Ascending aorta (tissue), 2 donors: ENCODE measurements around the gene SCMH1. TPM values are rescaled to one million over a fixed set of nuclear protein-coding genes. Genes with fewer than 3 reads are reported as not detected.
A peak's percentile ranks its signal among the peaks of the same experiment; 100 is the strongest.

ENCODE experiments used
- DNase-seq, 2 donors: peaks; one replicate each; pipeline ENCODE4 v3.0.0-alpha.2; 2019; ENCODE audit warnings: low spot score in 2 of 2
- H3K27ac ChIP-seq, 2 donors: fragments of 200-600 bp; sonication (generic); one replicate each; pipeline ENCODE4 v1.5.1; 2016 to 2017; ENCODE audit warnings: mild to moderate bottlenecking in 1 of 2
- H3K27me3 ChIP-seq: fragments of 200-600 bp; sonication (generic); one replicate; pipeline ENCODE4 v1.5.1; 2017
- H3K36me3 ChIP-seq, 2 donors: fragments of 200-600 bp; sonication (generic); one replicate each; pipeline ENCODE4 v1.5.1; 2016
- H3K4me1 ChIP-seq, 2 donors: fragments of 200-600 bp; sonication (generic); one replicate each; pipeline ENCODE4 v1.5.1; 2016 to 2017; ENCODE audit warnings: mild to moderate bottlenecking in 1 of 2
- H3K4me3 ChIP-seq, 2 donors: fragments of 200-600 bp; sonication (generic); one replicate each; pipeline ENCODE4 v1.5.1; 2016 to 2017; ENCODE audit warnings: mild to moderate bottlenecking in 1 of 2
- H3K9me3 ChIP-seq, 2 donors: fragments of 200-600 bp; sonication (generic); one replicate each; pipeline ENCODE4 v1.5.1; 2016
- intact Hi-C: fragments of 100-400 bp; cut with DNase I; formaldehyde crosslinking; loops from one replicate; pipeline ENCODE4 v1.15.1; 2023
- total RNA-seq: library from RNA; depleted of rRNA; stranded (reverse); fragments of >200 nt; gene quantifications from one replicate; pipeline ENCODE4 v1.1.0, GENCODE V29; 2016
- TF ChIP-seq, protein P1 (sequence below), 3 experiments: fragments of 200-600 bp in 2 of 3; fragments of 450-650 bp in 1 of 3; sonication (generic) in 2 of 3; IDR thresholded peaks; one replicate each; pipeline ENCODE4 v1.5.1; 2016 to 2019; ENCODE audit warnings: antibody characterized with exemption in 3 of 3, mild to moderate bottlenecking in 1 of 3, moderate library complexity in 1 of 3

SCMH1 gene
- total RNA-seq, 1 donor from 2014 or later, result 55.9 TPM

DNA sequence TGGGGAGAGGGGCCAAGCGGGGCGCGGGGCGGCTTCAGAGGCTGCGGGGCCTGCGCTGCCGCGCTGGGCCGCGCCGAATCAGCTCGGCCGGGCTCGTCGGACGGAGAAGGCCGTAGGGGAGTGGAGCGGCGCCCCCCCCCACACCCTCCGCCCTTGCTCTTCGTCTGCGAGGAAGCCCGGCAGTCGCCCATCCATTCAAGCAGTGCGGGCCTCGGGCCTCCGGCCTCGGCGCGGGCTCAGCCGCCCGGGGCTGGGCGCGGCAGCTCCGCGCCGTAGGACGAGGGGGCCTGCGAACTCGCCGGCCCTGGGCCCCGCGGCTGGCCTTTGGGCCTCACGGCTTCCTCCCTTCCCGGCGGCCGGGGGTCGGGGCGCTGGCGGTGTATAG, 262.0 kb downstream of the SCMH1 start:
- TF ChIP-seq, protein P1, sequence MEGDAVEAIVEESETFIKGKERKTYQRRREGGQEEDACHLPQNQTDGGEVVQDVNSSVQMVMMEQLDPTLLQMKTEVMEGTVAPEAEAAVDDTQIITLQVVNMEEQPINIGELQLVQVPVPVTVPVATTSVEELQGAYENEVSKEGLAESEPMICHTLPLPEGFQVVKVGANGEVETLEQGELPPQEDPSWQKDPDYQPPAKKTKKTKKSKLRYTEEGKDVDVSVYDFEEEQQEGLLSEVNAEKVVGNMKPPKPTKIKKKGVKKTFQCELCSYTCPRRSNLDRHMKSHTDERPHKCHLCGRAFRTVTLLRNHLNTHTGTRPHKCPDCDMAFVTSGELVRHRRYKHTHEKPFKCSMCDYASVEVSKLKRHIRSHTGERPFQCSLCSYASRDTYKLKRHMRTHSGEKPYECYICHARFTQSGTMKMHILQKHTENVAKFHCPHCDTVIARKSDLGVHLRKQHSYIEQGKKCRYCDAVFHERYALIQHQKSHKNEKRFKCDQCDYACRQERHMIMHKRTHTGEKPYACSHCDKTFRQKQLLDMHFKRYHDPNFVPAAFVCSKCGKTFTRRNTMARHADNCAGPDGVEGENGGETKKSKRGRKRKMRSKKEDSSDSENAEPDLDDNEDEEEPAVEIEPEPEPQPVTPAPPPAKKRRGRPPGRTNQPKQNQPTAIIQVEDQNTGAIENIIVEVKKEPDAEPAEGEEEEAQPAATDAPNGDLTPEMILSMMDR (IDR thresholded peaks at IDR 0.05), result no peak
- Histone ChIP-seq H3K27ac (peak overlapping the region; percentile 96 to 98), H3K4me1 (peaks cover 7 to 36% of the 10 kb centered on the region in 2 donors), H3K9me3 (no peaks in the 10 kb centered on the region), H3K27me3 (no peaks in the 10 kb centered on the region), H3K36me3 (peaks cover 0 to 14% of the 10 kb centered on the region in 2 donors), H3K4me3 (peak overlapping the region; percentile 78 to 83)
- no peak for DNase-seq
- intact Hi-C loops, result loop anchor here (5.0 to 10.0 kb wide), 4 partner anchors 67 to 385 kb away; partner anchors contain the start of gene FOXO6

DNA sequence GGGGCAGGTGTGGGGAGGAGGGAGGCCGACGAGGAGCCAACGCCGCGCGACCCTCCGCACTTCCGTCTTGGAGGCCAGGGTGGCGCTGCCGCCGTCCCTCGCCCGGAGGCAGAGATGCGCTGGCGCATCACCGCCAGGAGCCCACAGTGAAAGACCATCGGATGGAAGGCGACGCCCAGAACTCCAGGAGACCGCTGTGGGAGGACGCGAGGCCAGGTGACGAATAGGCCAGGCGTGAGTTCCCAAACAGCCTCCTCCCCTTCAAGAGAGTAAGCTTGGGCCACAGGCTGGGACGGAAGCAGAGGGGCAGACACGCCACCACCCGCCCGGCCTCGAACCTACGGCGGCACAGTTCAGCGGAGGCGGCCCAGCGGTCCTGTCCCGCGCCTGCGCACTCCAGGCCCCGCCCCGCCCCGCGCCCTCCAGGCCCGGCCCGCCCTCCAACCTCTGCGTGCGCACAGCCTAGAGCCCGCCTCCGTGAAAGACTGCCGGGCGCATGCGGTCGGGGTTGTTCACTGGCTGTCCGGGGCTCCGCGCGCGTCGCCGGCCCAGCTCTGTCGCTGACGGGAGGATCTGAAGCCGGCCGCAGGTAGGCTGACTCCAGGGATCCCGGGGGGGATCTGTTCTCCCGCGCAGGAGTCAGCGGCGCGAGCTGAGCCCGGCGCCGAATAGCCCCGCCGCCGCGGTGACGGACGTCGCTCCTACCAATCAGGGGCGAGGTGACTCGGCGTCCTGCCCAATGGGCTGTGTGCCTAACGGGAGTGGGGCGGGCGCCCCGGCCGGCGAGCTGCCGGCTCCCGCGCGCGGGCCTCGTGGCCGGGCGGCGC, 262.7 kb downstream of the SCMH1 start, which contains the start of gene CTPS1:
CTPS1 (plus strand) TSS at position 456 of the 827 bp plus-strand sequence. CDS start 3,595 bp downstream, outside the sequence.
- no peaks in the 10 kb centered on the region for H3K9me3 ChIP-seq
- H3K4me1 ChIP-seq, result peaks cover 7 to 30% of the 10 kb centered on the region in 2 donors
- peaks cover 0 to 8% of the 10 kb centered on the region in 2 donors for H3K36me3 ChIP-seq
- peak within 1 kb of the TSS; percentile 96 to 98 for H3K27ac ChIP-seq
- TF ChIP-seq, protein P1 (IDR thresholded peaks at IDR 0.05), result peak in 1 of 3 experiments; percentile 21
- H3K4me3 ChIP-seq, result peak within 1 kb of the TSS; percentile 78 to 83
- peak; percentile 71 to 96 for DNase-seq
- H3K27me3 ChIP-seq, result no peaks in the 10 kb centered on the region
- intact Hi-C loops, result loop anchor here (5.0 to 10.0 kb wide), 4 partner anchors 68 to 385 kb away; partner anchors contain the start of gene FOXO6

DNA sequence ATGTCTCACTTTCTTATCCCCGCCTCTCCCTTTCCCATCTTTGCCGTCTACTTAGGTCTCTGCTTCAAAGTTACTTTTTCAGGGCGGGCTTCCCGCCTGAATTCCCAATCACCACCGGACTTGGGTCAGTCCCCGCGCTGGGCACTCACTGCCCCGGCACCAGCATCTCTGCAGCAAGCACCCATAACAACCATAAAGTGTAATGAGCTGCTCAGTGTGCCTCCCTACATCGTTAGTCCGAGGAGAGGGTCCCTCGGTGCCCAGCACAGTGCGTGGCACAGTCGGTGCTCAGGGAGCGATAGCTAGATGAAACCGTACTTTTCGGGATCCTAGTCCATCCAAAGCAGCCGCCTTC, 263.2 kb downstream of the SCMH1 start:
- TF ChIP-seq, protein P1 (IDR thresholded peaks at IDR 0.05), result no peak
- intact Hi-C loops, result no loop called here
- Histone ChIP-seq H3K27ac (peak overlapping the region; percentile 96 to 98), H3K9me3 (no peaks in the 10 kb centered on the region), H3K4me3 (peak overlapping the region; percentile 78 to 83), H3K27me3 (no peaks in the 10 kb centered on the region), H3K4me1 (peaks cover 6 to 27% of the 10 kb centered on the region in 2 donors), H3K36me3 (peaks cover 0 to 5% of the 10 kb centered on the region in 2 donors)
- DNase-seq, result peak in 1 of 2 donors; percentile 66

DNA sequence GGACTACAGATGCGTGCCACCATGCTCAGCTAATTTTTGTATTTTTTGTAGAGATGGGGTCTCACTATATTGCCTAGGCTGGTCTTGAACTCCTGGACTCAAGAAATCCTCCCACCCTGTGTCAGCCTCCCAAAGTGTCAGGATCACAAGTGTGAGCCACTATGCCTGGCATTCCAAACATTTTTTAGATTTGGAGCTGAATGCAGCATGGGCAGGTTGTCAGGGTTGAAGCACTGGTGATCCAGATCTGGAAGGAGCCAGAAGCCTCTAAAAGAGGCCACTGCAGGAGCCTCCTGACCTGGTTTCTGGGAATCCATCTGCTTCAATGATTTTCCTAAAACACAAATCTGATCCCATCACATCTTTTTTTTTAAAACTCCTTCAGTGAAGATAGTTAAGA, 264.4 kb downstream of the SCMH1 start:
- Histone ChIP-seq H3K4me1 (peaks cover 2 to 23% of the 10 kb centered on the region in 2 donors), H3K27me3 (no peaks in the 10 kb centered on the region), H3K9me3 (no peaks in the 10 kb centered on the region), H3K4me3 (no peak overlapping the region), H3K36me3 (no peaks in the 10 kb centered on the region), H3K27ac (peak overlapping the region; percentile 96 to 98)
- TF ChIP-seq, protein P1 (IDR thresholded peaks at IDR 0.05), result no peak
- no peak for DNase-seq
- intact Hi-C loops, result no loop called here

Other genes with a start within 250 kb of the SCMH1 start
- not detected for gene SLFNL1, start 220.6 kb downstream of the SCMH1 start, total RNA-seq
- 5.7 TPM for gene FOXO6, start 119.1 kb upstream of the SCMH1 start, total RNA-seq
- not detected for gene EDN2, start 242.4 kb upstream of the SCMH1 start, total RNA-seq